Brain pericyte (primary cell): ENCODE measurements around the gene RNF187.

Source experiments
- DNase-seq: peaks from one replicate; pipeline ENCODE4 v3.0.0-alpha.2; 2012; ENCODE audit warnings: low read depth, low spot score

Gene RNF187

DNA sequence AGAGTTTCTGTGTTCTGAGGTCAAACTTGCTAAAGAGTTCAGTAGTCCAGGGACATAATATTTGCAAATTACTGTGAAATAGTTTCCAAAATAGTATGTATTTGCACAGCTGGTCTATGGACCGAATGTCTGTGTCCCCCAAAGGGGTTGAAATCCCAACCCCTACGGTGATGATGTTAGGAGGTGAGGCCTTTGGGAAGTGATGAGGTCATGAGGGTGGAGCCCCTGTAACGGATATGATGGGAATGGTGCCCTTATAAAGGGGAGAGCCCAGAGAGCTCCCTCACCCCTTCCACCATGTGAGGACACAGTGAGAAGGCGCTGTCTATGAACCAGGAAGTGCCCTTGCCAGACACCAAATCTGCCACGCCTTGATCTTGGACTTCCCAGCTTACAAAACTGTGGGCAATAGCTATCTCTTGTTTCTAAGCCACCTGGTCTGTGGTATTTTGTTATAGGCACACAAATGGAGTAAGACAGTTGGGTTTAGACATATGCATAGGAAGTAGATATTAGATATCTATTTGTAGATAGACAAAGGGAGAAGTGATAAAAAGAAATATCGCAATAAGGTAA is 21.7 kb downstream of the RNF187 start:
- DNase-seq: no peak

DNA sequence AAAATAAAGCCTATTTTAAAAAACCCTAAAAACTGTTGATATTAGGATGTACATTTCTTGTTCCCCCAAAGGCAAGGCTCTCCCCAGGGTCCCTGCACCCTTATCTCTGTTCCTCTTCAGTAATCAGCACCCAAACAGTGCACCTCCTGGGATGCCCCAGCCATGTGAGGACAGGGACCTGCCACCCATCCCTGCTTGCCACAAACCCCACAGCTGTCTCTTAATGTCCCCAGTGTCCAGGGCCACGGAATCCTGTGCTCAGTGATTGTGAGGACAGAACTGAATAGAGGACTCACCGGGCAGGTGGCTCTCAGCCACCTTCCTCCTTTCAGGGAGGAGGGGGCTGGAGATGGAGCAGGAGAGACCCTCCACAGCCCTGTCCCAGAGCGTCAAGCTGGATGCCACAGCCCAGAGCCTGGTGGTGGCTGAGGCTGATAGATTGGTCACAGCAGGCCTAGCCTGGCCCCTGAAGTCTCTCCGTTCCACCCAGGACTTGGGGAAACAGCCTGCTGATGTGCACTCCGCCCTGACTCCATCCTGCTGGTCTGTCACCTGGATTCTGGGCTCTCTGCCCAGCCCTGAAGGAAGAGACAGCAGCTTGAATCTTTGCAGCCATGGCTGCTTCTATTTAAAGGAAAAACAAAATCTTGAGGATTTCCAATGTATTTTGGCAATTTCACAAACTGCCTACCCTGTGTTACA is 23.1 kb downstream of the RNF187 start:
- no peak for DNase-seq

DNA sequence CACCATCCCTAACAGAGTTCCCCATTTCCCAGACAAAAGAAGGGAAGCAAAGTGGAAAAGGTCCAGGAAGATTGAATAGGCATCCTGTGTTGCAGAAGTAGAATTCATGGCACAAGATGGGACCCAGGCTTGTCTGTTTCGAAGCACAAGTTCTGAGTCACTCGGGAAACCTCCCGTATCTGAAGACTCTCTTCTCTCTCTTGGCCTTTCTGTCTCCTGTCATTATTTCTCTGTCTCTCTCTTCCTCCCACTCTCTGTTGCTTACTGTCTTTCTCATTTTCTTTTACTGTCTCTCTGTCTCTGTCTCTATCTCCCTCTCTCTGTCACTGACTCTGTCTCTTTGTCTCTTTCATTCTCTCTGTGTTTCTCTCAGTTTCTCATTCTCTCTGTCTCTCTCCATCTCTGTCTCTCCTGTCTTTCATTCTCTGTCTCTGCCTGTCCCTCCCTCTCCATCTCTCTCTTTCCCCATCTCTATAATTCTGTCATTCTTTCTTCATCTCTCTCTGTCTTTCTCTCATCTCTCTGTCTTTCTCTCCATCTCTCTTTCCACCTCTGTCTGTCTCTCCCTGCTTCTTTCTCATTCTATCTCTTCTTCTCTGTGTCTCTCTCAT is 23.7 kb downstream of the RNF187 start:
- no peak for DNase-seq

DNA sequence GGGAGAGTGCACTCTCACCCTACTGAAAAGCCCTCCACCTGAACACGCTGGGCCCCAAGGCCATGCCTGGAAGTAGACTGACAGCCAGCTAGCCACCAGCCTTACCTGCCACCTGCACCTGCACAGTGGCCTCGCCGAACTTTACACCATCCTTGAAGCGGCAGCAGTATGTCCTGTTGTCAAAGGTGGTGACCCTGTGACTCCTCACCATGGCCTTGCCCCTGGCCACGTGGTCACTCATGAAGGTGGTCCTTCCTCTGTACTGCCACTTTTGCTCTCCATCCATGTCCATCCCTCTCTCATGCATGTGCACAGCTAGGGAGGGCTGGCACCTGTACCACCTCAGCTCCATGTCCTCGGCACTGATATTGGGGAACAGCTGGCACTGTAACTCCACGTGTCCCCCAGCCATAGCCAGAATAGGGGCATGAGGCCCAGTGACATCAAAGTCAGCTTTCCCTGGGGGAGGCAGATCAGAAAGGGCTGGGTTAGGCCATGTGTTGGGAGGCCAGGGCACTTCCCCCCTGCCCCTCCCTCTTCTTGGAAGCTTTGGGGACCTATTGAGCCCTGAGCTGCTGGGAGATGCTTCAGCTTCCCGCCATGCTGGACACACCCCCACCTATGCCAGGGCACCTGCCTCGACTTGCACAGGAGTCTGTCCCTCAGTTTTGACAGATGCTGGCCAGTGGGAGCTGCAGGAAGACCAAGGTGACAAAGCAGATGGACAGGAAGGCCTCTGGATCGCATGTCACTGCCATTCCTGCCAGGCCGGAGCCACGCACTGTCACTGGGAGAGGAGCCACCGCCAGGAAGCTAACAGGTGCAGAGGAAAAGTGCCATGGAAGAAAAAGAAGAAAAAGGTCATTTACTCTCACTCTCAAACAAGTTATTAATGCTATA is 24.6 kb downstream of the RNF187 start:
- no peak for DNase-seq

DNA sequence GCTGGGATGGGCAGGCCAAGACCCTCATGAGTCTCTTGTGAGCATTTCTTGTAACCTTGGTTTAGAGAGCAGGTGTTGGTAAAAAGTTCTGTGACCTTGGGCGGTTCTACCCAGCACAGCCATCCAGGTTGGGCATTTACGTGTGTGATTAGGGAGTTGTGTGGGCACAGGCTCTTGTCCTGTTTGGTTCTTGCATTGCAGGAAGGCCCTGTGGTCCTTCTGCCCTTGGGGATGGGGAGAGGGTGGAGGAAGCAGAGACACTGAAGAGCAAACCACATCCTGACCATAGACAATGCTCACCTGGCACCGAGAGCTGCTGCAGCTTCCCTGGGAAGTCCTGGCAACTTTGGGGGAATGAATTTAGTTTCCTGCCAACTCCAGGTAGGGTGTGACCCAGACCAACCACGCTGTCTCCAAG is 25.6 kb downstream of the RNF187 start:
- DNase-seq: no peak

DNA sequence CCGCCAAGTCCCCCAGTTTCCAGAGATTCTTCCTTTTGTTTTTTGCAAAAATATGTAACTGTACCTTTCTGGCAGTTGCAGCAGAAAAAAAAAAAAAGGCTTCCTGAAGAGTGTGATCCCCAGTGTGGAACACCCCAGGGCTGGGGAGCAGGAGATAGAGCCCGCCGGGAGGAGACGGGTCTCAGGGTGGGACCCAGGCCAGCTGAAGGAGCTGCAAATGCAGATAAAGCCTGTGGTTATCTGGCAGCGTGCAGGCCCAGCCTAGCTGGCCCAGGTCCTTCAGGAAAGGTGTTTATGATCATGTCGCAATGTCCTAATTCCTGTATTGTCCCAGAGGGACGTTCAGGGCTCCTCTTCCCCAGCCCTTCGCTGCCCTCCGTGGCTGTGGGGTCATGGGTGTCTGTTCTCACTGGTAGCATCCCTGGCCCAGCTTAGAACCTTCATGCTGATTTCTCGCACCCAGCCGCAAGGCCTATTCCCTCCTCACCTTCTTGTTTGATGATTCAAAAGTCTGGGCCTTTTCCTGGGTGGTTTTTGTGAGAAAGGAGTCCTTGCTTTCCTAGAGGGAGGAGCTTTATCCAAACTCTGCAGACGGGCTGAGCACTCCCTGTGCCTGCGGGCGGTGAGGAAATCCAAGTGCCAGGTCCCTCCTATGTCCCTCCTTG is 26.2 kb downstream of the RNF187 start:
- no peak for DNase-seq

DNA sequence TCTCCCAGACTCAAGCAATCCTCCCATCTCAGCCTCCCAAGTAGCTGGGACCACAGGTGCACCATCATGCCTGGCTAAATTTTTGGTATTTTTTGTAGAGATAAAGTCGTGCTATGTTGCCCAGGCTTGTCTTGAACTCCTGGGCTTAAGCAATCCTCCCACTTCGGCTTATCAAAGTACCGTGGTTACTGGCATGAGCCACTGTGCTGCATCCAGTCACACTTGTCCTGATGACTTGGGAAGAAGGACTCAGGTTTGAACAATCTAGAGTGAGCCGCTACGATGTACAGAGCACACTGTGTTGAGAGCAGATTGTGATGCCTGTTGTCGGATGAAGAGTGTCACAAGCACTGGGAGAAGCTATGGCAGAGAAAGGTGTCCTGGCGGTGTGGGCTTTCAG is 27.2 kb downstream of the RNF187 start:
- no peak for DNase-seq

DNA sequence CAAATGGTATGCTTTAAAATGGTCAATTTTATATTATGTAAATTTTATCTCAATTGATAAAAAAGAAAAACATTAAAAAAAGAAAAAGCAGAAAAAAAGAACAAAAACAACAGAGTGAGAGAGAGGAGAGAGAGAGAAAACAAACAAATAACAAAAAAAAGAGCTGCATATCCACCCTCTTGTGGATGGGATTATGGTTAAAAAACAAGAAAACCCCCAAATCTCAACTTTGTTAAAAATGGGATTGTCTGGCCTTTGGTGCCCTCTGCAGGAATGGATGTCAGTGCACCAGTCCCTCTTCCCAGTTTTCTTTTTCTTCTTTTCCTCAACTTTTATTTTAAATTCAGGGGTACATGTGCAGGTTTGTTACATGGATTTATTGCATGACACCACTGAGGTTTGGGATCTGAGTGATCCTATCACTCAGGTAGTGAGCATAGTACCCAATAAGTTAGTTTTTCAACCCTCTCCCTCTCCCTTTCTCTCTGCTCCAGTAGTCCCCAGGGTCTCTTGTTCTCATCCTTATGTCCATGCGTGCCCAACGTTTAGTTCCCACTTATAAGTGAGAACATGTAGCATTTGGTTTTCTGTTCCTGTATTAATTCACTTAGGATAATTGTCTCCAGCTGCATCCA is 28.1 kb downstream of the RNF187 start:
- no peak for DNase-seq

DNA sequence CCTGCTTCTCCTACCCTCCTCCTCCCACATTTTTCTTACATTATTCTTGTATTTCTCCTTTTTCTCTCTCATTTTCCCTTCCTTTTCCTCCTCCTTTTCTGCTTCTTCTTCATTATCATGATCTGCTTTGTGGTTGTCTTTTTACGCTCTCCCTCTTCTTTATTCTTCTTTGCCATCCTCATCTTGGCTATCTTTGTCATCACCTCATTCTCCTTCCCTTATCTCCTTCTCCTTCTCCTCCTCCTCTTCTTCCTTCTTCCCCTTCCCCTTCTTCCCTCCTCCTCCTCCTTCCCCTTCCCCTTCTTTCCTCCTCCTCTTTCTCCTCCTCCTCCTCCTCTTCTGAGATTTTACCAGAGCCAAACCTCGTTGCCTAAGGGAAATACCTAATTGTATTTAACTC is 30.5 kb downstream of the RNF187 start:
- DNase-seq: no peak

DNA sequence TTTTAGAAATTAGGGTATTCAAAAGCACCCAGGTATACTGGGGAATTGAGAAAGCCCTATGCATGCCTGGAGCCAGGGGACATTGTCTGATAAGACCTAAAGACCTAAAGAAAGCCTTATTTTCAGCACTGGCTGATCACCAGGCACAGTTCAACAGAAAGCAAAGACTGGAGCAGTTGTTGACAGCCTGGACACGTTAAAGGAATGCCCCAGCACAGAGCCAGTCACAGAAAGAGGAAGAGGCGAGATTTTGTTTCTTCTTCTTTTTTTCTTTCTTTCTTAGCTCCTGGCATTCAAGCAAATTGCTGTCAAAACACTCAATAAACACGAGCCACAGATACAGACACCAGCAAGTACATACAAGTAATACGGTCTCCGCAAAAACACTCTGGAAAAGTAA is 40.4 kb downstream of the RNF187 start:
- DNase-seq: no peak

DNA sequence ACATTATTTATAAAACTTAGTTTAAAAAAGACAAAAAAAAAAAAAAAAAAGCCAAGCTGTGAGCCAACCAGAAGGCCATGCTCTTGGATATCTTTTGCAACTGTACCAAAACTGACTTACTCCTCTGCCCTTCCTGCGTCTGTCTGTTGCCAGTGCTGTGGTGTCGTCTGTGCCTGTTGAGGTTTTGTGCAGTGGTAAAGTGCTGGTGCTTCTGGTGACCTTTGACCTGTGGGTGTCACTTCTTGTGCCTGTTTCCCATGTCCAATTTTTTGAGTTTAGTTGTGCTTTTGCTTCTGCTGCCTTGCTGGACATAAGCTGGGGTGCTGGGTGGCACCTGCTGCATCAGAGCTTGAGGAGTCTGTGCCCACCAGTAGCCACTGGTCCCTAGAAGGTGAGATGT is 41.4 kb downstream of the RNF187 start:
- no peak for DNase-seq

DNA sequence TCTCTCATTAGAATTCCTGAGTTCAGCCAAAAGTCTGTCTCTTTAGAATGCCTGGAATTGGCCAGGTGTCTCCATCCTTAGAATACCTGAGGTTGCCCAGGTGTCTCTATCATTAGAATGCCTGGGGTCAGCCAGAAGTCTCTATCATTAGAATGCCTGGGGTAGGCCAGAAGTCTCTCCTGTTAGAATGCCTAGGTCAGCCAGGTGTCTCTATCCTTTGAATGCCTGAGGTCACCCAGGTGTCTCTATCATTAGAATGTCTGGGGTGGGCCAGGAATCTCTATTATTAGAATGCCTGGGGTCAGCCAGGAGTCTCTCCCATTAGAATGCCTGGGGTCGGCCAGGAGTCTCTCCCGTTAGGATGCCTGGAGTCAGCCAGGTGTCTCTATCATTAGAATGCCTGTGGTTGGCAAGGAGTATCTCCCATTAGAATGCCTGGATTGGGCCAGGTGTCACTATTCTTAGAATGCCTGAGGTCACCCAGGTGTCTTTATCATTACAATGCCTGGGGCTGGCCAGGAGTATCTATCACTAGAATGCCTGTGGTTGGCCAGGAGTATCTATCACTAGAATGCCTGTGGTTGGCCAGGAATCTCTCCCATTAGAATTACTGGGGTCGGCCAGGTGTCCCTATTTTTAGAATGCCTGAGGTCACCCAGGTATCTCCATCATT is 43.0 kb downstream of the RNF187 start:
- no peak for DNase-seq

DNA sequence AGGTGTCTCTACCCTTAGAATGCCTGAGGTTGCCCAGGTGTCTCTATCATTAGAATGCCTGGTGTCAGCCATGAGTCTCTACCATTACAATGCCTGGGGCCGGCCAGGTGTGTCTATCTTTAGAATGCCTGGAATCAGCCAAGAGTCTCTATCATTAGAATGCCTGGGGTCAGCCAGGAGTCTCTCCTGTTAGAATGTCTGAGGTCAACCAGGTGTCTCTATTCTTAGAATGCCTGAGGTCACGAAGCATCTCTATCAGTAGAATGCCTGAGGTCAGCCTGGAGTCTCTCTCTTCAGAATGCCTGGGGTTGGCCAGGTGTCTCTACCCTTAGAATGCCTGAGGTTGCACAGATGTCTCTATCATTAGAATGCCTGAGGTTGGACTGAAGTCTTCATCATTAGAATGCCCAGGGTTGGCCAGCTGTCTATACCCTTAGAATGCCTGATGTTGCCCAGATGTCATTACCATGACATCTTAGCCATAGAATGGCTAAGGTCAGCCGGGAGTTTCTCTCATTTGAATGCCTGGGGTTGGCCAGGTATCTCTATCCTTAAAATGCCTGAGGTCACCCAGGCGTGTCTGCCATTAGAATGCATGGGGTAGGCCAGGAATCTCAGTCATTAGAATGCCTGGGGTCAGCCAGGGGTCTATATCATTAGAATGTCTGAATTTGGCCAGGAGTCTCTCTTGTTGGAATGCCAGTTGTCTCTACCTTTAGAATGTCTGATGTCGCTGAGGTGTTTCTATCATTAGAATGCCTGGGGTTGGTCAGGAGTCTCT is 44.0 kb downstream of the RNF187 start:
- DNase-seq: no peak

DNA sequence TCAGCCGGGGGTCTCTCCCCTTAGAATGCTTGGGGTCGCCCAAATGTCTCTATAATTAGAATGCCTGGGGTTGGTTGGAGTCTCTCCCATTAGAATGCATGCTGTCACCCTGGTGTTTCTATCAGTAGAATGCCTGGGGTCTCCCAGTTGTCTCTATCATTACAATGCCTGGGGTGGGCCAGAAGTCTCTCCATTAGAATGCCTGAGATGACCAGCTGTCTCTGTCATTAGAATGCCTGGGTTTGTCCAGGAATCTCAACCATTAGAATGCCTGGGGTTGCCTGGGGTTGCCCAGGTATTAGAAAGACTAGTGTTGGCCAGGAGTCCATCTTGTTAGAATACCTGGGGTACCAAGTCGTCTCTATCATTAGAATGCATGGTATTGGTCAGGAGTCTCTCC is 51.6 kb downstream of the RNF187 start:
- no peak for DNase-seq

DNA sequence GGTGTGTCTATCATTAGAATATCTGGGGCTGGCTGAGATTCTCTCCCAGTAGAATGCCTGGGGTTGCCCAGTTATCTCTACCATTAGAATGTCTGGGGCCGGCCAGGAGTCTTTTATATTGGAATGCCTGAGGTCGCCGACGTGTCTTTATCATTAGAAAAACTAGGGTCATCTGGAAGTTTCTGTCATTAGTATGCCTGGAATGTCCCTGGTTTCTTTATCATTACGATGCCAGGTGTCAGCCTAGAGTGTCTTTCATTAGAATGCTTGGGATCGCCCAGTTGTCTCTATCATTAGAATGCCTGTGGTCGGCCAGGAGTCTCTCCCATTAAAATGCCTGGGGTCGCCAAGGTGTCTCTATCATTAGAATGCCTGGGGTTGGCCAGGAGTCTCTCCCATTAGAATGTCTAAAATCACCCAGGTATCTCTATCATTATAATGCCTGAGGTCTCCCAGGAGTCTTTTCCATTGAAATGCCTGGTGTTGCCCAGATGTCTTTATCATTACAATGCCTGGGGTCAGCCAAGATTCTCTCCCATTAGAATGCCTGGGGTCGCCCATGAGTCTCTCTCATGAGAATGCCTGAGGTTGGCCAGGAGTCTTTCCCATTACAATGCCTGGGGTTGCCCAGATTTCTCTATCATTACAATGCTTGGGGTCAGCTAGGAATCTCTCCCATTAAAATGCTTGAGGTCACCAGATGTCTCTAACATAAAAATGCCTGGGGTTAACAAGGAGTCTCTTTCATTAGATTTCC is 53.2 kb downstream of the RNF187 start:
- DNase-seq: no peak

DNA sequence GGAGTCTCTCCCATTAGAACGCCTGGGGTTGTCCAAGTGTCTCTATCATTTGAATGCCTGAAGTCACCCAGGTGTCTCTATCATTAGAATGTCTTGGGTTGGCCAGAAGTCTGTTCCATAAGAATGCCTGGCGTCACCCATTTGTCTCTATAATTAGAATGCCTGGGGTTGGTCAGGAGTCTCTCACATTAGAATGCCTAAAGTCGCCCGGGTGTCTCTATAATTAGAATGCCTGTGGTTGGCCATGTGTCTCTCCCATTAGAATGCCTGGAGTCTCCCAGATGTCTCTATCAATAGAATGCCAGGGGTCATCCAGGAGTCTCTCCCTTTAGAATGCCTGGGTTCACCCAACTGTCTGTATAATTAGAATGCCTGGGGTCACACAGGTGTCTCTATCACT is 54.5 kb downstream of the RNF187 start:
- no peak for DNase-seq

DNA sequence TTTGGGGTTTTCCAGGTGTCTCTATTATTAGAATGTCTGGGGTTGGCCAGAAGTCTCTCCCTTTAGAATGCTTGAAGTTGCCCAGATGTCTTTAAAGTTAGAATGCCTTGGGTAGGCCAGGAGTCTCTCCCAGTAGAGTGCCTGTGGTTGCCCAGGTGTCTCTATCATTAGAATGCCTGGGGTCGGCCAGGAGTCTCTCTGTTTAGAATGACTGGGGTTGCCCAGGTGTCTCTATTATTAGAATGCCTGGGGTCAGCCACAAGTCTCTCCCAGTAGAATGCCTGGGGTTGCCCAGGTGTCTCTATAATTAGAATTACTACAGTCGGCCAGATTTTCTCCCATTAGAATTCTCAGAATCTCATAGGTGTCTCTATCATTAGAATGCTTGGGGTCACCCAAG is 55.2 kb downstream of the RNF187 start:
- no peak for DNase-seq

DNA sequence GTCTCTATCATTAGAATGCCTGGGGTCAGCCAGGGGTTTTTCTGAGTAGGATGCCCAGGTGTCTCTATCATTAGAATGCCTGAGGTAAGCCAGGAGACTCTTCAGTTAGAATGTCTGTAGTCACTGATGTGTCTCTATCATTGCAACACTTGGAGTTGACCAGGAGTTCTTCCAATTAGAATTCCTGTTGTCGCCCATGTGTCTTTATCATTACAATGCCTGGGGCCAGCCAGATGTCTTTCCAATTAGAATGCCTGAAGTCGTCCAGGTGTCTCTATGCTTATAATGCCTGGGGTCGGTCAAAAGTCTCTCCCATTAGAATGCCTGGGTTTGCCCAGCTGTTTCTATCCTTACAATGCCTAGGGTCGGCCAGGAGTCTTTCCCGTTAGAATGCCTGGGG is 55.8 kb downstream of the RNF187 start:
- DNase-seq: no peak

DNA sequence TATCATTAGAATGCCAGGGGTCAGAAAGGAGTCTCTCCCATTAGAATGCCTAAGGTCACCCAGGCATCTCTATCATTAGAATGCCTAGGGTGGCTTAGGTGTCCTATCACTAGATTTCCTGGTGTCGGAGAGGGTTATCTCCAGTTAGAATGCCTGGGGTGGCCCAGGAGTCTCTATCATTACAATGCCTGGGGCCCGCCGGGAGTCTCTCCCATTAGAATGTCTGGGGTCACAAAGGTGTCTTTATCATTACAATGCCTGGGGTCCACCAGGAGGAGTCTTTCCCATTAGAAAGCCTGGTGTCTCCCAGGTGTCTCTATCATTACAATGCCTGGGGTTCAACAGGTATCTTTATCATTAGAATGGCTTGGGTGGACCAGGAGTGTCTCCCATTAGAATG is 56.2 kb downstream of the RNF187 start:
- DNase-seq: no peak
